ENCODE data around the gene CHRM2. TPM values are rescaled to one million over a fixed set of nuclear protein-coding genes. Genes with fewer than 3 reads are reported as not detected.

The CHRM2 gene
- total RNA-seq = 0.32 and 3.0 TPM in 2 replicates

DNA sequence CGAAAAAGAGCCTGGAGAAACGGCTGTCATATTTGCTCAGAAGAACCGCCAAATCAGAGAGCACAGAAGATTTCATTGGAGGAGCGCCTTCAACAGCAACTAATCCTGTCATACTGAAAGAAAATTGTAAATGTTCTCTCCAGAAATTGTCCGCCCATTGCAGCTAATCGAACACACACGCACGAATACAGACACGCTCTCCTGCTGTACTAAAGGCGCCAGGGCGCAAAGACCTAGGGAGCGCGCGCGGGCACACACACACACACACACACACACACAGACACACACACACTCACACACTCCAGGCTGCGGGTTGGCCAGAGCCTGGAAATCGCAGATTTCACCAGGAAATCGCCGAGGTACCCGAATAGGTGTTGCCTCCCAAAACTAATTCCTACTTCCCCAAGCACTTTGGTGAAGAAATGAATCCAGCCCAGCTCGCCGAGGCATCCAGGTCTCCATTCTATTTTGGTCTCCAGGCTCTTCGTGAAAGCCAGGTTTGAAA, at the start of gene CHRM2:
Gene CHRM2, plus strand, starts transcription at position 157 of the 505 bp plus-strand sequence. CDS start 146,214 bp downstream, outside the sequence.

